DMS 273 (cell line): ENCODE results near the gene KRT27.
"Not testable (repeated sequence)": the region's sequence is repeated elsewhere in the genome, so short reads cannot be mapped to it uniquely, and the experiment has no call there.

Experiments
- DNase-seq: peaks from one replicate; lab custom pipeline; 2025; ENCODE audit not compliant: unreplicated experiment; lab: John Stamatoyannopoulos, UW

Gene KRT27

GRCh38 chr17:40782450-40782849 lies at the start of gene KRT27:
Gene KRT27, minus strand, starts transcription at chr17:40782550. Its CDS starts 57 bp downstream, at chr17:40782493.
- no peak for DNase-seq

GRCh38 chr17:40830085-40830776 lies 47.9 kb upstream of the KRT27 start:
- no peak for DNase-seq

GRCh38 chr17:40828454-40829044 lies 46.2 kb upstream of the KRT27 start:
- no peak for DNase-seq

GRCh38 chr17:40827746-40828453 lies 45.5 kb upstream of the KRT27 start:
- DNase-seq = no peak

- no peak for DNase-seq
These were observed 43.2 kb upstream of the KRT27 start for GRCh38 chr17:40825599-40825998.

- peak; percentile 19 for DNase-seq
These were observed 41.9 kb upstream of the KRT27 start for GRCh38 chr17:40824015-40824832.

- no peak for DNase-seq
These were observed 39.9 kb upstream of the KRT27 start, which contains the start of gene KRT10 for GRCh38 chr17:40822132-40822812. Gene KRT10, minus strand, starts transcription at chr17:40822614. Its CDS starts 29 bp downstream, at chr17:40822585.

GRCh38 chr17:40821536-40821935 lies 39.2 kb upstream of the KRT27 start:
- no peak for DNase-seq

- DNase-seq = no peak
These were observed 38.0 kb upstream of the KRT27 start for GRCh38 chr17:40820228-40820838.

GRCh38 chr17:40819528-40820125 lies 37.3 kb upstream of the KRT27 start:
- DNase-seq = peak; percentile 23

- DNase-seq = peak; percentile 91
These were observed 36.6 kb upstream of the KRT27 start for GRCh38 chr17:40818733-40819527.

GRCh38 chr17:40818343-40818732 lies 36.0 kb upstream of the KRT27 start:
- DNase-seq = no peak

- DNase-seq = no peak
These were observed 34.8 kb upstream of the KRT27 start for GRCh38 chr17:40817103-40817682.

- no peak for DNase-seq
These were observed 34.2 kb upstream of the KRT27 start for GRCh38 chr17:40816569-40816968.

GRCh38 chr17:40815381-40815780 lies 33.0 kb upstream of the KRT27 start:
- DNase-seq = no peak

GRCh38 chr17:40814657-40815056 lies 32.3 kb upstream of the KRT27 start:
- DNase-seq = not testable (repeated sequence)

- DNase-seq = no peak
These were observed 31.5 kb upstream of the KRT27 start for GRCh38 chr17:40813804-40814203.

GRCh38 chr17:40812639-40813038 lies 30.3 kb upstream of the KRT27 start:
- no peak for DNase-seq

GRCh38 chr17:40810494-40810893 lies 28.1 kb upstream of the KRT27 start:
- DNase-seq = no peak
